Hepatocyte (in vitro differentiated cells): Measurements from ENCODE around the gene ITPKB.

Source experiments
- CTCF ChIP-seq: fragments of 200-600 bp; sonication (generic); IDR thresholded peaks from 2 replicates; pipeline ENCODE4 v1.5.1; 2016; ENCODE audit warnings: antibody characterized with exemption, mild to moderate bottlenecking; ENCODE audit not compliant: poor library complexity
- EZH2 ChIP-seq: fragments of 200-600 bp; sonication (generic); IDR thresholded peaks from 2 replicates; pipeline ENCODE4 v1.6.1; 2016; ENCODE audit warnings: antibody characterized with exemption, mild to moderate bottlenecking, borderline replicate concordance
- EZH2phosphoT487 ChIP-seq: fragments of 200-600 bp; sonication (generic); IDR thresholded peaks from one replicate; pipeline ENCODE4 v1.6.1; 2018; ENCODE audit warnings: antibody characterized with exemption, mild to moderate bottlenecking, low read depth, moderate library complexity; ENCODE audit not compliant: unreplicated experiment, severe bottlenecking

- TF ChIP-seq CTCF (no peak), EZH2phosphoT487 (no peak), EZH2 (no peak)
Observed at GRCh38 chr1:226786550-226786949, 47.5 kb upstream of the ITPKB start.
